PC-3 (cell line): ENCODE data around the gene NHSL1. TPM values are rescaled to one million over a fixed set of nuclear protein-coding genes. Genes with fewer than 3 reads are reported as not detected.
A peak's percentile ranks its signal among the peaks of the same experiment; 100 is the strongest.

Experiments
- ATAC-seq: fragments of 200-7000 bp; cut with Tn5 transposase; 2 replicates; pipeline ENCODE4 v1.9.1; 2020; ENCODE audit warnings: mild to moderate bottlenecking, moderate library complexity
- BruUV-seq: library from RNA; stranded (reverse); fragments of 400-500 nt; replicated peaks from 2 replicates; lab custom pipeline; 2021; lab: Mats Ljungman, UMichigan
- CTCF ChIA-PET: fragments of 300-600 bp; sonication (Branson Sonifier 250); formaldehyde crosslinking; loops from one replicate; lab custom pipeline; 2022; ENCODE audit warnings: antibody characterized with exemption; lab: Charles Lee
- POLR2A ChIA-PET: fragments of 300-600 bp; sonication (Branson Sonifier 250); formaldehyde crosslinking; loops from one replicate; lab custom pipeline; 2022; ENCODE audit warnings: antibody characterized with exemption; ENCODE audit not compliant: unreplicated experiment; lab: Charles Lee
- DNase-seq: peaks from one replicate; pipeline ENCODE4 v3.0.0-alpha.2; 2015
- H2AFZ ChIP-seq: fragments of 300-600 bp; sonication (generic); 2 replicates; pipeline ENCODE4 v1.6.0; 2016; ENCODE audit warnings: antibody characterized with exemption, low read length
- H3F3A ChIP-seq: fragments of 300-600 bp; sonication (generic); one replicate; pipeline ENCODE4 v1.6.0; 2017; ENCODE audit warnings: antibody characterized with exemption, low read length, control low read depth, mild to moderate bottlenecking; ENCODE audit not compliant: unreplicated experiment
- H3K27ac ChIP-seq: fragments of 300-600 bp; sonication (generic); 2 replicates; pipeline ENCODE4 v1.5.1; 2016; ENCODE audit warnings: mild to moderate bottlenecking, low read length
- H3K27me3 ChIP-seq: fragments of 300-600 bp; sonication (generic); 2 replicates; pipeline ENCODE4 v1.6.1; 2016; ENCODE audit warnings: low read length, mixed read lengths
- H3K36me3 ChIP-seq: fragments of 300-600 bp; sonication (generic); 2 replicates; pipeline ENCODE4 v1.6.1; 2016; ENCODE audit warnings: low read depth, mixed run types, low read length, mixed read lengths
- H3K4me1 ChIP-seq: fragments of 300-600 bp; sonication (generic); 2 replicates; pipeline ENCODE4 v1.5.1; 2016; ENCODE audit warnings: low read length; ENCODE audit not compliant: insufficient read depth
- H3K4me2 ChIP-seq: fragments of 300-600 bp; sonication (generic); 2 replicates; pipeline ENCODE4 v1.6.0; 2016; ENCODE audit warnings: low read length
- H3K4me3 ChIP-seq: fragments of 300-600 bp; sonication (generic); 2 replicates; pipeline ENCODE4 v1.5.1; 2016; ENCODE audit warnings: mild to moderate bottlenecking, low read length, mixed read lengths
- H3K79me2 ChIP-seq: fragments of 300-600 bp; sonication (generic); 2 replicates; pipeline ENCODE4 v1.6.1; 2017; ENCODE audit warnings: low read length, mixed read lengths
- H3K9ac ChIP-seq: fragments of 300-600 bp; sonication (generic); 2 replicates; pipeline ENCODE4 v1.6.0; 2016; ENCODE audit warnings: mild to moderate bottlenecking, low read length
- H3K9me2 ChIP-seq: fragments of 300-600 bp; sonication (generic); replicated peaks from 2 replicates; pipeline ENCODE4 v1.6.1; 2016; ENCODE audit warnings: mixed run types, low read length, mixed read lengths
- H3K9me3 ChIP-seq: fragments of 300-600 bp; sonication (generic); 2 replicates; pipeline ENCODE4 v1.6.1; 2016; ENCODE audit warnings: low read length, mixed read lengths
- H4K20me1 ChIP-seq: fragments of 300-600 bp; sonication (generic); 2 replicates; pipeline ENCODE4 v1.6.1; 2016; ENCODE audit warnings: low read length, mixed read lengths
- EZH2 ChIP-seq: fragments of 300-600 bp; sonication (generic); IDR thresholded peaks from one replicate; pipeline ENCODE4 v1.6.1; 2017; ENCODE audit warnings: antibody characterized with exemption, mild to moderate bottlenecking, low read length; ENCODE audit not compliant: unreplicated experiment
- EZH2phosphoT487 ChIP-seq: fragments of 300-600 bp; sonication (generic); IDR thresholded peaks from 2 replicates; pipeline ENCODE4 v1.6.1; 2018; ENCODE audit warnings: mild to moderate bottlenecking, antibody characterized with exemption, low read length, borderline replicate concordance
- intact Hi-C: fragments of 100-400 bp; cut with micrococcal nuclease; formaldehyde crosslinking; loops from 2 replicates; pipeline ENCODE4 v1.9.0; 2023
- total RNA-seq: library from RNA; depleted of rRNA; stranded (reverse); fragments of >200 nt; gene quantifications from 2 replicates; pipeline ENCODE4 v1.2.3, GENCODE V29; 2014
- TF ChIP-seq, protein P1 (sequence below): fragments of 300-600 bp; sonication (generic); conservative IDR thresholded peaks from 2 replicates; pipeline ENCODE4 v1.5.1; 2017; ENCODE audit warnings: antibody characterized with exemption, low read depth, mild to moderate bottlenecking, low read length

NHSL1 gene
- total RNA-seq, 1 experiment from 2014 or later: 4.8 TPM

DNA sequence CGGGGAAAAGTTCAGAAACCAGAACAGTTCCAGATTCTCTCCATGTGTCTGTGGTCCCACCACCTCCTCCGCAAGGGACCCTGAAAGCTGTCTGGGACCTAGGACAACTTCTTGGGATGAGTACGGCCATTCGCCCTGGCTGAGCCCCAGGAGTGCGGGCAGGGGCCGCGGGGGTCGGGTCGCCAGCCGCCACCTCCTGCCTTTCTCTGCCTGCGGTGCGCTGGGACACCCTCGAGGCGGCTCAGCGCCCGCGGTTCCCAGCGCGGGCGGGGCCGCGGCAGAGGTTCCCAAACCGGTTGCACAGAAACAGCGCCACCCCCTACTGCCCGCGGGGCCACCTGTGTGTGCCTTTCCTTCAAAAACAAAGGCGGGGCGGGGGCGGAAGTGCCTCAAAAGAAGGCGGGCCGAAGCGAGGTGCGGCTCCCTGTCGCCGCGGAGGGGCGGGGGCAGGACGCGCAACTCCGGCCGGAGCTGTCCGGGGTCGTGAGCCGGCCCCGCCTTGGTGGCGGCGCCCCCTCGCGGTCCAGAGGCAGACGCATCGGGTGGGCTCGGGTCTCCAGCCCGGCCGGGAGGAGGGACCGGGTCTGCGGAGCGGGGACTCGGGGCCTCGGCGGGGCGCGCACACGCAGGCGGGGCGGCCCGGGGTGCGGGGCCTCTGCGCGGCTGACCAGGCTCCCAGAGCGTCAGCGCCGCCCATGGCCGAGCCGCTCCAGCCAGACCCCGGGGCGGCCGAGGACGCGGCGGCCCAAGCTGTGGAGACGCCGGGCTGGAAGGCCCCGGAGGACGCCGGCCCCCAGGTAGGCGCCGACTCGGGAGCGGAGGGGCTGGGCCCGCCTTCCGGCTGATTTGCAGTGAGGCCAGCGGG is 95.3 kb downstream of the NHSL1 start, which contains the start of gene HEBP2:
Gene HEBP2, plus strand, starts transcription at position 423 of the 865 bp plus-strand sequence. Its CDS starts 273 bp downstream, at position 696.
- intact Hi-C loops: loop anchor here (5.0 kb wide), 1 partner anchor 242 kb away; the partner anchor contains the start of gene ARFGEF3
- H3K27me3 ChIP-seq: no peaks in the 10 kb centered on the region
- POLR2A ChIA-PET: no interaction called here
- H3K9me2 ChIP-seq: no peaks in the 10 kb centered on the region
- CTCF ChIA-PET: no interaction called here
- DNase-seq (peak; percentile 89), ATAC-seq (peak; percentile 85)
- H3K79me2 ChIP-seq: peaks cover 10% of the 10 kb centered on the region
- peak within 1 kb of the TSS; percentile 45 for H3K27ac ChIP-seq
- BruUV-seq: no TSS peak
- H3K4me3 ChIP-seq: peak within 1 kb of the TSS; percentile 95
- no peaks in the 10 kb centered on the region for H4K20me1 ChIP-seq
- peaks cover 20% of the 10 kb centered on the region; the same call in 1 of the 2 replicates for H3K4me1 ChIP-seq
- H3F3A ChIP-seq: no peaks in the 10 kb centered on the region
- peak within 1 kb of the TSS; percentile 90 for H3K4me2 ChIP-seq
- H3K9me3 ChIP-seq: no peaks in the 10 kb centered on the region
- TF ChIP-seq, protein P1, sequence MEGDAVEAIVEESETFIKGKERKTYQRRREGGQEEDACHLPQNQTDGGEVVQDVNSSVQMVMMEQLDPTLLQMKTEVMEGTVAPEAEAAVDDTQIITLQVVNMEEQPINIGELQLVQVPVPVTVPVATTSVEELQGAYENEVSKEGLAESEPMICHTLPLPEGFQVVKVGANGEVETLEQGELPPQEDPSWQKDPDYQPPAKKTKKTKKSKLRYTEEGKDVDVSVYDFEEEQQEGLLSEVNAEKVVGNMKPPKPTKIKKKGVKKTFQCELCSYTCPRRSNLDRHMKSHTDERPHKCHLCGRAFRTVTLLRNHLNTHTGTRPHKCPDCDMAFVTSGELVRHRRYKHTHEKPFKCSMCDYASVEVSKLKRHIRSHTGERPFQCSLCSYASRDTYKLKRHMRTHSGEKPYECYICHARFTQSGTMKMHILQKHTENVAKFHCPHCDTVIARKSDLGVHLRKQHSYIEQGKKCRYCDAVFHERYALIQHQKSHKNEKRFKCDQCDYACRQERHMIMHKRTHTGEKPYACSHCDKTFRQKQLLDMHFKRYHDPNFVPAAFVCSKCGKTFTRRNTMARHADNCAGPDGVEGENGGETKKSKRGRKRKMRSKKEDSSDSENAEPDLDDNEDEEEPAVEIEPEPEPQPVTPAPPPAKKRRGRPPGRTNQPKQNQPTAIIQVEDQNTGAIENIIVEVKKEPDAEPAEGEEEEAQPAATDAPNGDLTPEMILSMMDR: peak; percentile 47; the same call in 1 of the 2 replicates
- TF ChIP-seq EZH2: no peak
- H3K9ac ChIP-seq: peak within 1 kb of the TSS; percentile 92
- H2AFZ ChIP-seq: peak within 1 kb of the TSS; percentile 98
- peaks cover 22% of the 10 kb centered on the region for H3K36me3 ChIP-seq

DNA sequence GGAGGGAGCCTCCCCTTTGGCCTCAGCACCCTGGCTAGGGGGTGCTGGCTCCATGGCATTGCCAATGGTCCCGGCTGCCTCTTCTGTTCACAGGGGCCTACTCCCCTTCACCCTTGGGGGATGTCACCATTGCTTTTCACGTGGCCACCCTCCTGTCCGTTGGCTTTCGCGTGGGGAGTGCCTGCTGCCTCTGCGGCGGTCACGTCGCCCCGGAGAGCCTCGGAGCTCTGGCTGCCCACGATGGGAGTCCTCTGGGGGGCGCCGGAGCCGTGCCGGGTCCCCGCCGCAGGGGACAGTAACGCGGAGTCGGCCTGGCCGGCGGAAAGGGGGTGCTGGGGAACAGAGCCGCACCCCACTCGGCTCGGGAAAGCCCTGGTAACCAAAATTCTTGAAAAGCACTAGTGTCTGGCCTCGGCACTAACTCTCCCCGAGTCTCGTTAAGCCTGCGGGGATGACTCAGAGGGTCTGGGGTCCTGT is 95.9 kb downstream of the NHSL1 start:
- H3K27ac ChIP-seq: peak overlapping the region; percentile 45
- peaks cover 18% of the 10 kb centered on the region for H3K36me3 ChIP-seq
- H3F3A ChIP-seq: no peaks in the 10 kb centered on the region
- CTCF ChIA-PET: interaction anchor here (0.5 kb wide), 1 partner anchor 53 kb away, joined by 3 read pairs; no protein-coding TSS in a partner anchor
- H3K4me3 ChIP-seq: peak overlapping the region; percentile 95
- H3K4me2 ChIP-seq: peak overlapping the region; percentile 90
- peak overlapping the region; percentile 92 for H3K9ac ChIP-seq
- no peaks in the 10 kb centered on the region for H3K9me3 ChIP-seq
- POLR2A ChIA-PET: no interaction called here
- DNase-seq: no peak
- peak; percentile 6 for ATAC-seq
- peak overlapping the region; percentile 98 for H2AFZ ChIP-seq
- H4K20me1 ChIP-seq: no peaks in the 10 kb centered on the region
- TSS peak; percentile 88 for BruUV-seq
- no peaks in the 10 kb centered on the region for H3K27me3 ChIP-seq
- intact Hi-C loops: loop anchor here (5.0 kb wide), 1 partner anchor 241 kb away; the partner anchor contains the start of gene ARFGEF3
- H3K79me2 ChIP-seq: peaks cover 10% of the 10 kb centered on the region
- H3K4me1 ChIP-seq: peaks cover 20% of the 10 kb centered on the region; the same call in 1 of the 2 replicates
- TF ChIP-seq, protein P1: peak; percentile 34
- TF ChIP-seq EZH2phosphoT487: no peak
- H3K9me2 ChIP-seq: no peaks in the 10 kb centered on the region
